Measurements from ENCODE around the gene ANP32D.
"Not testable (repeated sequence)": the region's sequence is repeated elsewhere in the genome, so short reads cannot be mapped to it uniquely, and the experiment has no call there.

The ANP32D gene

GRCh38 chr12:48472259-48472658 lies at the start of gene ANP32D:
ANP32D (plus strand) TSS chr12:48472559; CDS start chr12:48472665, 106 bp downstream.
- H3K4me3 ChIP-seq (ENCODE audit: low read depth, low read length), result no peak within 1 kb of the TSS
- no peak for DNase-seq (ENCODE audit: low read depth)
- TF ChIP-seq, protein P1, sequence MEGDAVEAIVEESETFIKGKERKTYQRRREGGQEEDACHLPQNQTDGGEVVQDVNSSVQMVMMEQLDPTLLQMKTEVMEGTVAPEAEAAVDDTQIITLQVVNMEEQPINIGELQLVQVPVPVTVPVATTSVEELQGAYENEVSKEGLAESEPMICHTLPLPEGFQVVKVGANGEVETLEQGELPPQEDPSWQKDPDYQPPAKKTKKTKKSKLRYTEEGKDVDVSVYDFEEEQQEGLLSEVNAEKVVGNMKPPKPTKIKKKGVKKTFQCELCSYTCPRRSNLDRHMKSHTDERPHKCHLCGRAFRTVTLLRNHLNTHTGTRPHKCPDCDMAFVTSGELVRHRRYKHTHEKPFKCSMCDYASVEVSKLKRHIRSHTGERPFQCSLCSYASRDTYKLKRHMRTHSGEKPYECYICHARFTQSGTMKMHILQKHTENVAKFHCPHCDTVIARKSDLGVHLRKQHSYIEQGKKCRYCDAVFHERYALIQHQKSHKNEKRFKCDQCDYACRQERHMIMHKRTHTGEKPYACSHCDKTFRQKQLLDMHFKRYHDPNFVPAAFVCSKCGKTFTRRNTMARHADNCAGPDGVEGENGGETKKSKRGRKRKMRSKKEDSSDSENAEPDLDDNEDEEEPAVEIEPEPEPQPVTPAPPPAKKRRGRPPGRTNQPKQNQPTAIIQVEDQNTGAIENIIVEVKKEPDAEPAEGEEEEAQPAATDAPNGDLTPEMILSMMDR (IDR thresholded peaks at IDR 0.05; ENCODE audit: low read depth, low read length, missing control alignments), result no peak

GRCh38 chr12:48423171-48423570 lies 49.2 kb upstream of the ANP32D start:
- no peak overlapping the region for H3K4me3 ChIP-seq (ENCODE audit: low read depth, low read length)
- TF ChIP-seq, protein P1 (IDR thresholded peaks at IDR 0.05; ENCODE audit: low read depth, low read length, missing control alignments), result no peak
- DNase-seq (ENCODE audit: low read depth), result no peak

- no peak overlapping the region for H3K4me3 ChIP-seq (ENCODE audit: low read depth, low read length)
- TF ChIP-seq, protein P1 (IDR thresholded peaks at IDR 0.05; ENCODE audit: low read depth, low read length, missing control alignments), result no peak
- no peak for DNase-seq (ENCODE audit: low read depth)
Measured at GRCh38 chr12:48424644-48425043, 47.7 kb upstream of the ANP32D start.

DNA sequence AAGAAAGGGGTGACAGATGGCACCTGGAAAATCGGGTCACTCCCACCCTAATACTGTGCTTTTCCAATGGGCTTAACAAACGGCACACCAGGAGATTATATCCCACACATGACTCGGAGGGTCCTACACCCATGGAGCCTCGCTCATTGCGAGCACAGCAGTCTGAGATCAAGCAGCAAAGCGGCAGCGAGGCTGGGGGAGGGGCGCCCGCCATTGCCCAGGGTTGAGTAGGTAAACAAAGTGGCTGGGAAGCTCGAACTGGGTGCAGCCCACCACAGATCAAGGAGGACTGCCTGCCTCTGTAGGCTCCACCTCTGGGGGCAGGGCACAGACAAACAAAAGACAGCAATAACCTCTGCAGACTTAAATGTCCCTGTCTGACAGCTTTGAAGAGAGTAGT lies 38.3 kb upstream of the ANP32D start:
- not testable (repeated sequence) for DNase-seq (ENCODE audit: low read depth); H3K4me3 ChIP-seq (ENCODE audit: low read depth, low read length)

DNA sequence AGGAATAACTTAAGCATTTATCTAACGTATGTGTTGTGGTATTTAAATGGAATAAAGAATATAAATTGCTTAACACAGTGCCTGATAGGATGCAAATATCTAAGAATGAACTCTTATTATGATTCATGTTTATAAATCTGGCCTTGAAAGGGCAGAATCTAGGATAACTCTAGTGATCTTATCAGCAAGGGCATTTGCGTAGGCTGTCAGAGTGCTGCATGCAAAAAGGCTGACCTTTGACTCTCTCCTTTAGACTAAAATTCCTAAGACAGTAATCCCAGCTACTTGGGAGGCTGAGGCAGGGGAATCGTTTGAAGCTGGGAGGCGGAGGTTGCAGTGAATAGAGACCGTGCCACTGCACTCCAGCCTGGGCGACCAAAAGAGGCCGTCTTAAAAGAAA lies 31.3 kb upstream of the ANP32D start:
- DNase-seq (ENCODE audit: low read depth), result no peak
- TF ChIP-seq, protein P1 (IDR thresholded peaks at IDR 0.05; ENCODE audit: low read depth, low read length, missing control alignments), result no peak
- H3K4me3 ChIP-seq (ENCODE audit: low read depth, low read length), result no peak overlapping the region

DNA sequence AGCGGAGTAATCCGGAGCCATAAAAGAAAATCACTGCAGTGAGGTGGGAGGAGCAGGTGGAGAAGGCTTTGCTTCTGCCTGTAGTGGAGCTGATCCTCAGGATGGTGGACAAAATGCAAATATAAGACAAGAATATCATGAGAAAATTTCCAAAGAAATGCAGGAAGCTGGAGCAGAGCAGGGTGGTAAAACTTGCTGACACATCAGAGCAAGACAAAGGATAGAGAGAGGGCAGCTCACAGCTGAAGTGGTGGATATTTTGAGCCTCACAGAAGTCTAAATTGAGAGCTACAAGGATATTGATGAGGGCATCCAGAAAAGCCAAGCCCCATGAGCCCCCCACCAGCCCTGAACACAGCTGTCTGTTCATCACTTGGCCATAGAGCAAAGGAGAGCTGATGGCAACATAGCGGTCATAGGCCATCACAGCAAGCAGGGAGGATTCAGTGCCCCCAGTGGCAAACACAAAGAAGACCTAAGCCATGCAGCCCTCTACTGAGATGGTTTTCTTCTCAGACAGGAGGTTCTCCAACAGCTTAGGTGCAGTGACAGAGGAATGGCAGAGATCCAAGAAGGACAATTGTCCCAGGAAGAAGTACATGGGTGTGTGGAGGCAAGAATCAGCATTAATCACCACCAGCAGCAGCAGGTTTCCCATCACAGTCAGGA lies 30.0 kb upstream of the ANP32D start:
- DNase-seq (ENCODE audit: low read depth), result no peak
- no peak overlapping the region for H3K4me3 ChIP-seq (ENCODE audit: low read depth, low read length)
- TF ChIP-seq, protein P1 (IDR thresholded peaks at IDR 0.05; ENCODE audit: low read depth, low read length, missing control alignments), result peak; percentile 53

DNA sequence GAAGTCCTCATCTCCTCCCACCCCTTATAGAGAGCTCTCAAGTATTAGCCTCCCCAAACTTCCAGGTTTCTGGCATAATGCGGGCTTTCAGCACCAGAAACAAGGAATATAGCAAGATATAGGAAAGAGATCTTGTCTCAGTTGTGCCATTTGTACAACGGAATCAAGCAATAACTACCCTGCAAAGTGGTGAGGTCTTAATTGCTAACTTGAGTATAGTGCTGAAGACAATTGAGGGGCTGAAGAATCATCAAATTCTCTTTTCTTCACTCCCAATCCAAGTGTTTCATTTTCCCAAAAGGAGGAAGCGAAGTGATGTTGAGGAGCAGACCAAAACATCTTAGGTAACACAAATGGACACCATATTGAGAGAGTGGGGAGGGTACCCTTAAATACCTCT lies 26.8 kb upstream of the ANP32D start:
- TF ChIP-seq, protein P1 (IDR thresholded peaks at IDR 0.05; ENCODE audit: low read depth, low read length, missing control alignments), result no peak
- no peak overlapping the region for H3K4me3 ChIP-seq (ENCODE audit: low read depth, low read length)
- DNase-seq (ENCODE audit: low read depth), result no peak
